ENCODE measurements around the gene QRICH2. TPM values are rescaled to one million over a fixed set of nuclear protein-coding genes. Genes with fewer than 3 reads are reported as not detected.

Gene QRICH2
- total and polyA plus RNA-seq, 2 of the 4 experiments (the other 2 are of a cell fraction), result 4.3 to 4.8 TPM

- Histone ChIP-seq H2AK5ac (ENCODE audit: low read depth, low read length) (no peak overlapping the region), H3K79me1 (ENCODE audit: low read depth in 1 of 2, low read length in 2 of 2) (peaks cover 0 to 5% of the 10 kb centered on the region in 2 experiments; a peak in 1 of 4 replicates), H4K8ac (ENCODE audit: low read depth in 2 of 2, low read length in 2 of 2) (no peak overlapping the region), H2AK9ac (replicated peaks; ENCODE audit: low read depth, low read length, poor library complexity) (peak overlapping the region; percentile 71), H3K23ac (ENCODE audit: low read depth, low read length) (no peak overlapping the region), H3K4me2 (ENCODE audit: low read depth, low read length) (no peak overlapping the region), H4K5ac (ENCODE audit: low read depth, low read length) (no peak overlapping the region), H3K27ac (ENCODE audit: insufficient read depth, low read length) (no peak overlapping the region), H3K9ac (ENCODE audit: low read depth, low read length) (no peak overlapping the region), H3K4me3 (ENCODE audit: insufficient read depth, low read depth, low read length) (no peak overlapping the region), H2BK15ac (ENCODE audit: low read depth, low read length) (no peak overlapping the region), H3K14ac (replicated peaks; ENCODE audit: low read depth, low read length) (no peak overlapping the region), H2BK5ac (ENCODE audit: low read depth, low read length, poor library complexity, severe bottlenecking) (no peak overlapping the region), H2BK120ac (ENCODE audit: low read depth, low read length) (no peak overlapping the region), H3K18ac (ENCODE audit: low read depth, low read length) (no peak overlapping the region), H3K36me3 (ENCODE audit: control insufficient read depth, insufficient read depth, low read length) (peaks cover 4% of the 10 kb centered on the region), H3K27me3 (ENCODE audit: control insufficient read depth, insufficient read depth, low read length) (no peaks in the 10 kb centered on the region), H2BK20ac (ENCODE audit: low read depth, low read length) (no peak overlapping the region), H3K56ac (ENCODE audit: extremely low read depth, insufficient read depth, low read length) (no peak overlapping the region), H3K9me1 (ENCODE audit: insufficient read depth, low read length) (peaks cover 6% of the 10 kb centered on the region), H3K4ac (ENCODE audit: low read depth, low read length) (no peak overlapping the region), H3K4me1 (ENCODE audit: control insufficient read depth, insufficient read depth, low read length) (peaks cover 4% of the 10 kb centered on the region), H3K9me3 (ENCODE audit: control insufficient read depth, insufficient read depth, low read length) (no peaks in the 10 kb centered on the region), H2AFZ (replicated peaks; ENCODE audit: low read length, poor library complexity) (peak overlapping the region; percentile 65), H4K91ac (ENCODE audit: insufficient read depth, low read depth, low read length) (no peak overlapping the region), H4K20me1 (ENCODE audit: insufficient read depth, low read length) (no peaks in the 10 kb centered on the region; the same call in 1 of the 2 replicates)
- no peak for ATAC-seq (ENCODE audit: low read depth)
- TF ChIP-seq CEBPB (IDR thresholded peaks at IDR 0.05; ENCODE audit: low read depth, low read length), result no peak
- TF ChIP-seq NFE2L2 (IDR thresholded peaks at IDR 0.05; ENCODE audit: low read depth, low read length), result no peak
- no peak for TF ChIP-seq ELK1 (IDR thresholded peaks at IDR 0.05; ENCODE audit: borderline replicate concordance, low read depth, low read length)
- TF ChIP-seq RAD21 (IDR thresholded peaks at IDR 0.05; ENCODE audit: low read length), result no peak
- TF ChIP-seq SMC3 (IDR thresholded peaks at IDR 0.05; ENCODE audit: low read depth, low read length), result no peak
- no peak for TF ChIP-seq MXI1 (IDR thresholded peaks at IDR 0.05; ENCODE audit: borderline replicate concordance, low read depth, low read length)
- TF ChIP-seq CHD1 (IDR thresholded peaks at IDR 0.05; ENCODE audit: low read depth, low read length), result no peak
- no peak for TF ChIP-seq RFX5 (IDR thresholded peaks at IDR 0.05; ENCODE audit: low read depth, low read length)
- no peak for TF ChIP-seq MAFK (IDR thresholded peaks at IDR 0.05; ENCODE audit: low read depth, low read length)
- no peak for TF ChIP-seq CTCF (conservative IDR thresholded peaks at IDR 0.05; ENCODE audit: low read depth, low read length)
- TF ChIP-seq POLR2A (IDR thresholded peaks at IDR 0.05; ENCODE audit: low read depth, low read length), result no peak
- TF ChIP-seq BHLHE40 (IDR thresholded peaks at IDR 0.05; ENCODE audit: low read depth, low read length), result no peak
- no peak for TF ChIP-seq MAZ (IDR thresholded peaks at IDR 0.05; ENCODE audit: borderline replicate concordance, low read depth, low read length)
- TF ChIP-seq USF2 (IDR thresholded peaks at IDR 0.05; ENCODE audit: low read depth, low read length), result no peak
- no peak for TF ChIP-seq FOS (IDR thresholded peaks at IDR 0.05; ENCODE audit: low read depth, low read length)
- TF ChIP-seq RCOR1 (IDR thresholded peaks at IDR 0.05; ENCODE audit: insufficient replicate concordance, low read length), result no peak
- dilution Hi-C loops (cut with HindIII; ENCODE audit: low sequenced_read_pairs, unreplicated experiment), result no loop called here
- ChIA-PET POLR2A (ENCODE audit: unreplicated experiment) (no interaction called here), CTCF (interaction anchor here (0.5 to 2.7 kb wide), 16 partner anchors 9 to 266 kb away, joined by 3 to 27 read pairs (median 4); partner anchors contain the start of genes EXOC7 and UBALD2)
- BruUV-seq (replicated peaks), result no TSS peak
- DNase-seq, result no peak
- in situ Hi-C loops (cut with MboI; ENCODE audit: low sequenced_read_pairs), result loop anchor here (5.0 to 10.0 kb wide), 2 partner anchors 163 to 375 kb away; partner anchors contain the start of gene MRPL38
- 75% methylated on average over 4 of the region's 15 CpGs; no CpG with 5 or more reads in 1 of the 2 experiments for WGBS, 2 experiments (ENCODE audit: extremely low coverage in 2 of 2, insufficient read length in 1 of 2)
- intact Hi-C loops (cut with micrococcal nuclease), result loop anchor here (1.0 kb wide), 1 partner anchor 159 kb away; no protein-coding TSS in a partner anchor
Observed at GRCh38 chr17:76279742-76280287, 28.3 kb downstream of the QRICH2 start.
